HepG2 (cell line): ENCODE results near the gene CAMKMT. TPM values are rescaled to one million over a fixed set of nuclear protein-coding genes. Genes with fewer than 3 reads are reported as not detected.

Experiments used
- ATAC-seq: fragments of 200-7000 bp; cut with Tn5 transposase; 3 replicates; pipeline ENCODE4 v1.9.1; 2020; ENCODE audit warnings: mild to moderate bottlenecking, moderate library complexity
- BruUV-seq: library from RNA; stranded (reverse); fragments of 400-500 nt; replicated peaks from 2 replicates; lab custom pipeline; 2021; lab: Mats Ljungman, UMichigan
- CTCF ChIA-PET: fragments of 300-600 bp; formaldehyde crosslinking; extraction: SDS; loops from one replicate; lab custom pipeline; 2021; ENCODE audit warnings: low total read pairs, inconsistent platforms, low intra/inter-chr PET ratio; lab: Yijun Ruan, JAX
- POLR2A ChIA-PET: fragments of 350-600 bp; sonication (Branson Sonifier 250); formaldehyde crosslinking; loops from one replicate; lab custom pipeline; 2020; ENCODE audit warnings: antibody characterized with exemption, inconsistent platforms; lab: Yijun Ruan, JAX
- DNase-seq: peaks from one replicate; pipeline ENCODE4 v3.0.0-alpha.2; 2015; ENCODE audit warnings: low spot score
- FAIRE-seq: peaks from 3 replicates; lab custom pipeline; 2011; peaks lifted over from hg19 to GRCh38; lab: Jason Lieb, UNC
- H2AFZ ChIP-seq: one replicate; pipeline ENCODE4 v1.6.1; 2011; ENCODE audit warnings: low read length, inconsistent platforms
- H3K27ac ChIP-seq: fragments of 300-600 bp; 3 replicates; pipeline ENCODE4 v1.8.0; 2011; ENCODE audit warnings: mixed run types, mild to moderate bottlenecking, mixed read lengths, low read length, inconsistent platforms; ENCODE audit not compliant: insufficient read depth; ENCODE audit errors: extremely low read length
- H3K27me3 ChIP-seq, 2 experiments: fragments of 200-600 bp in 1 of 2; 2 replicates in 1 of 2; 3 replicates in 1 of 2; pipeline versions ENCODE4 v1.6.0 to v1.8.0; 2011; ENCODE audit warnings: low read length in 2 of 2, mild to moderate bottlenecking in 2 of 2, moderate library complexity in 2 of 2, inconsistent platforms in 1 of 2; ENCODE audit not compliant: insufficient read depth in 2 of 2, control insufficient read depth in 1 of 2
- H3K36me3 ChIP-seq, 2 experiments: fragments of 200-600 bp in 1 of 2; replicated peaks in 1 of 2; 2 replicates in 1 of 2; 3 replicates in 1 of 2; pipeline versions ENCODE4 v1.5.1 to v1.8.0; 2011; ENCODE audit warnings: low read length in 2 of 2, inconsistent platforms in 1 of 2; ENCODE audit not compliant: insufficient read depth in 2 of 2, control insufficient read depth in 1 of 2
- H3K4me1 ChIP-seq: 2 replicates; pipeline ENCODE4 v1.5.1; 2012; ENCODE audit warnings: low read length, inconsistent platforms; ENCODE audit not compliant: insufficient read depth
- H3K4me2 ChIP-seq: 2 replicates; pipeline ENCODE4 v1.6.0; 2011; ENCODE audit warnings: low read depth, low read length, inconsistent platforms
- H3K4me3 ChIP-seq, 3 experiments: fragments of 200-600 bp in 1 of 3; sonication (generic), shearing (Covaris generic) in 1 of 3; replicated peaks in 1 of 3; 2 replicates each; pipeline ENCODE4 v1.5.1; 2011 to 2016; ENCODE audit warnings: low read length in 3 of 3, inconsistent platforms in 2 of 3, low read depth in 2 of 3, mild to moderate bottlenecking in 2 of 3, control low read depth in 1 of 3, mixed read lengths in 1 of 3; ENCODE audit not compliant: insufficient read depth in 1 of 3
- H3K79me2 ChIP-seq: one replicate; pipeline ENCODE4 v1.6.1; 2011; ENCODE audit warnings: low read length, inconsistent platforms; ENCODE audit not compliant: insufficient read depth
- H3K9ac ChIP-seq: 2 replicates; pipeline ENCODE4 v1.6.0; 2011; ENCODE audit warnings: mild to moderate bottlenecking, low read depth, low read length, inconsistent platforms; ENCODE audit not compliant: insufficient read depth
- H3K9me3 ChIP-seq: 2 replicates; pipeline ENCODE4 v1.5.1; 2012; ENCODE audit warnings: mild to moderate bottlenecking, low read length
- H4K20me1 ChIP-seq: 2 replicates; pipeline ENCODE4 v1.6.0; 2011; ENCODE audit warnings: inconsistent platforms, mild to moderate bottlenecking, low read length, moderate library complexity; ENCODE audit not compliant: insufficient read depth
- ARHGAP35 ChIP-seq: sonication (generic); formaldehyde crosslinking; IDR thresholded peaks from 2 replicates; pipeline ENCODE4 v1.9.0; 2022; ENCODE audit warnings: mild to moderate bottlenecking, inconsistent platforms, moderate library complexity, missing genetic modification reagents, borderline replicate concordance
- BRF2 ChIP-seq: sonication (generic); formaldehyde crosslinking; IDR thresholded peaks from 2 replicates; pipeline ENCODE4 v1.8.1; 2022; ENCODE audit warnings: mild to moderate bottlenecking, missing genetic modification reagents
- GATA4 ChIP-seq: sonication (generic); IDR thresholded peaks from 2 replicates; pipeline ENCODE4 v1.6.1; 2016; ENCODE audit warnings: antibody characterized with exemption, low read depth, borderline replicate concordance
- GLMP ChIP-seq: sonication (generic); formaldehyde crosslinking; IDR thresholded peaks from 2 replicates; pipeline ENCODE4 v1.9.0; 2021; ENCODE audit warnings: missing genetic modification reagents, mild to moderate bottlenecking, borderline replicate concordance
- HCFC1 ChIP-seq: fragments of 150-350 bp; IDR thresholded peaks from 2 replicates; pipeline ENCODE4 v1.6.1; 2014; ENCODE audit warnings: low read depth, low read length
- MAF1 ChIP-seq: sonication (generic); formaldehyde crosslinking; IDR thresholded peaks from 2 replicates; pipeline ENCODE4 v1.5.0; 2020; ENCODE audit warnings: missing genetic modification reagents, borderline replicate concordance
- SMAD3 ChIP-seq: sonication (generic); formaldehyde crosslinking; IDR thresholded peaks from 2 replicates; pipeline ENCODE4 v1.4.0; 2020; ENCODE audit warnings: missing genetic modification reagents
- SRF ChIP-seq: IDR thresholded peaks from 2 replicates; pipeline ENCODE4 v1.6.1; 2011; ENCODE audit warnings: mild to moderate bottlenecking, low read depth, low read length, moderate library complexity
- TFE3 ChIP-seq: IDR thresholded peaks from 2 replicates; pipeline ENCODE4 v1.6.1; 2016
- THAP11 ChIP-seq: IDR thresholded peaks from 2 replicates; pipeline ENCODE4 v1.6.1; 2016; ENCODE audit warnings: missing biosample characterization, missing genetic modification reagents
- ZNF362 ChIP-seq: sonication (generic); formaldehyde crosslinking; IDR thresholded peaks from 2 replicates; pipeline ENCODE4 v1.4.0; 2020; ENCODE audit warnings: missing genetic modification reagents, mild to moderate bottlenecking, borderline replicate concordance
- ZNF660 ChIP-seq: sonication (generic); formaldehyde crosslinking; IDR thresholded peaks from 2 replicates; pipeline ENCODE4 v1.5.1; 2020; ENCODE audit warnings: mild to moderate bottlenecking, low read depth, missing genetic modification reagents, borderline replicate concordance
- ZNF761 ChIP-seq: sonication (generic); formaldehyde crosslinking; conservative IDR thresholded peaks from 2 replicates; pipeline ENCODE4 v1.4.0; 2020; ENCODE audit warnings: mild to moderate bottlenecking, missing genetic modification reagents
- WGBS: methylation state at CpG from one replicate; pipeline ENCODE4 v1.1.6; 2017; ENCODE audit warnings: low lambda C conversion rate; 5-methylcytosine and 5-hydroxymethylcytosine counted together
- in situ Hi-C: cut with HindIII; loops from 2 replicates; pipeline ENCODE4 v1.10.0; 2017; ENCODE audit warnings: low pct_unique_long_range_greater_than_20kb; ENCODE audit not compliant: extremely low pct_ligation_motif_present
- intact Hi-C: fragments of 100-400 bp; cut with micrococcal nuclease; formaldehyde crosslinking; loops from one replicate; pipeline ENCODE4 v1.10.0; 2022; ENCODE audit not compliant: unreplicated experiment
- polyA plus RNA-seq, 8 experiments: library from polyadenylated mRNA; depleted of rRNA in 3 of 8; stranded (reverse) in 7 of 8; unstranded in 1 of 8; fragments of >200 nt; fragmentation: Illumina TruSeq in 4 of 8; extraction: Trizol in 4 of 8; gene quantifications; 2 replicates each; pipeline versions ENCODE4 v1.2.1 to v1.2.3, GENCODE V29; 2011 to 2016; ENCODE audit warnings: low read depth in 4 of 8, missing spikeins in 1 of 8, mixed read lengths in 1 of 8; ENCODE audit not compliant: insufficient read depth in 1 of 8
- total RNA-seq, 5 experiments: library from RNA; depleted of rRNA; stranded (reverse); fragments of >200 nt; fragmentation: Illumina TruSeq; extraction: Trizol; gene quantifications; 2 replicates each; pipeline ENCODE4 v1.2.3, GENCODE V29; 2016; ENCODE audit warnings: low read depth in 1 of 5

The CAMKMT gene
- total and polyA plus RNA-seq, 2 of the 13 experiments (the other 11 are each of a cell fraction or from before 2014, with no cell fraction given): 6.9 to 20.8 TPM

GRCh38 chr2:44649381-44649780 is 287.6 kb downstream of the CAMKMT start:
- no peaks in the 10 kb centered on the region for H3K27me3 ChIP-seq
- in situ Hi-C loops (no loop called here), intact Hi-C loops (no loop called here)
- no peaks in the 10 kb centered on the region for H3K36me3 ChIP-seq
- H3K9me3 ChIP-seq: no peaks in the 10 kb centered on the region
- no peak for ATAC-seq
- no peak overlapping the region for H2AFZ ChIP-seq
- H3K4me2 ChIP-seq: no peak overlapping the region
- no peak overlapping the region for H3K9ac ChIP-seq
- FAIRE-seq: no peak
- 67% methylated on average over 2 of the region's 2 CpGs for WGBS
- H3K27ac ChIP-seq: no peak overlapping the region
- no peaks in the 10 kb centered on the region for H4K20me1 ChIP-seq
- POLR2A ChIA-PET: no interaction called here
- CTCF ChIA-PET: no interaction called here
- DNase-seq: no peak
- H3K4me1 ChIP-seq: 0 out of 2 replicates have a peak, but pooled peaks cover 6% of the 10 kb centered on the region
- no peak overlapping the region for H3K4me3 ChIP-seq
- no TSS peak for BruUV-seq
- H3K79me2 ChIP-seq: no peaks in the 10 kb centered on the region
- TF ChIP-seq MAF1 (CRISPR knock-in tag) (no peak), HCFC1 (no peak), ZNF362 (CRISPR knock-in tag) (no peak), SMAD3 (CRISPR knock-in tag) (no peak), ZNF660 (CRISPR knock-in tag) (no peak), SRF (no peak), BRF2 (CRISPR knock-in tag) (no peak), ARHGAP35 (CRISPR knock-in tag) (no peak), GLMP (no peak), GATA4 (no peak), TFE3 (no peak), THAP11 (CRISPR knock-in tag) (no peak), ZNF761 (no peak)
- TF ChIP-seq, all 625 proteins: peak for 0
